Measurements from ENCODE around the gene TENM4.
A peak's percentile ranks its signal among the peaks of the same experiment; 100 is the strongest.

Gene TENM4

GRCh38 chr11:79077702-79078330 lies 363.0 kb downstream of the TENM4 start:
- DNase-seq: no peak

- DNase-seq: no peak
These were observed 364.2 kb downstream of the TENM4 start for GRCh38 chr11:79076526-79077115.

- no peak for DNase-seq
These were observed 366.3 kb downstream of the TENM4 start for GRCh38 chr11:79074547-79074946.

- no peak for DNase-seq
These were observed 369.6 kb downstream of the TENM4 start for GRCh38 chr11:79071190-79071589.

- DNase-seq: no peak
These were observed 370.3 kb downstream of the TENM4 start for GRCh38 chr11:79070518-79070917.

- DNase-seq: no peak
These were observed 371.3 kb downstream of the TENM4 start for GRCh38 chr11:79069504-79069903.

GRCh38 chr11:79068356-79068755 lies 372.5 kb downstream of the TENM4 start:
- no peak for DNase-seq

GRCh38 chr11:79067352-79067679 lies 373.5 kb downstream of the TENM4 start:
- no peak for DNase-seq

- no peak for DNase-seq
These were observed 374.1 kb downstream of the TENM4 start for GRCh38 chr11:79066456-79067351.

- DNase-seq: no peak
These were observed 377.7 kb downstream of the TENM4 start for GRCh38 chr11:79062814-79063762.

- DNase-seq: no peak
These were observed 380.5 kb downstream of the TENM4 start for GRCh38 chr11:79060081-79060953.

- DNase-seq: no peak
These were observed 381.7 kb downstream of the TENM4 start for GRCh38 chr11:79059141-79059540.

GRCh38 chr11:79055856-79056631 lies 384.8 kb downstream of the TENM4 start:
- no peak for DNase-seq

GRCh38 chr11:79054636-79055035 lies 386.2 kb downstream of the TENM4 start:
- DNase-seq: no peak

- no peak for DNase-seq
These were observed 388.3 kb downstream of the TENM4 start for GRCh38 chr11:79052544-79052943.

GRCh38 chr11:79050786-79051185 lies 390.0 kb downstream of the TENM4 start:
- DNase-seq: peak; percentile 74

- DNase-seq: no peak
These were observed 391.1 kb downstream of the TENM4 start for GRCh38 chr11:79049741-79050179.

GRCh38 chr11:79047980-79048379 lies 392.9 kb downstream of the TENM4 start:
- no peak for DNase-seq

GRCh38 chr11:79047321-79047720 lies 393.5 kb downstream of the TENM4 start:
- DNase-seq: no peak

- no peak for DNase-seq
These were observed 394.5 kb downstream of the TENM4 start for GRCh38 chr11:79046366-79046765.

- DNase-seq: no peak
These were observed 395.0 kb downstream of the TENM4 start for GRCh38 chr11:79045800-79046304.
